WTC11 (cell line): Measurements from ENCODE around the gene XRCC2. TPM values are rescaled to one million over a fixed set of nuclear protein-coding genes. Genes with fewer than 3 reads are reported as not detected.

Experiments
- ATAC-seq: fragments of 200-7000 bp; cut with Tn5 transposase; 2 replicates; pipeline ENCODE4 v1.10.0; 2021; ENCODE audit warnings: mild to moderate bottlenecking, moderate library complexity
- CTCF ChIA-PET: fragments of 300-600 bp; sonication (Branson Sonifier 250); formaldehyde crosslinking; loops from one replicate; lab custom pipeline; 2021; ENCODE audit warnings: antibody characterized with exemption; lab: Charles Lee
- POLR2A ChIA-PET: fragments of 350-600 bp; sonication (Branson Sonifier 250); formaldehyde crosslinking; loops from one replicate; lab custom pipeline; 2021; ENCODE audit warnings: antibody characterized with exemption; lab: Charles Lee
- DNase-seq: peaks from one replicate; pipeline ENCODE4 v3.0.0; 2021; ENCODE audit warnings: low spot score
- H3K27ac Mint-ChIP-seq: 2 replicates; pipeline ENCODE4 v1.8.0; 2021; ENCODE audit warnings: mixed read lengths
- H3K27me3 Mint-ChIP-seq: 2 replicates; pipeline ENCODE4 v1.8.0; 2021; ENCODE audit warnings: low read depth, mild to moderate bottlenecking, moderate library complexity, mixed read lengths
- H3K36me3 Mint-ChIP-seq: 2 replicates; pipeline ENCODE4 v1.8.0; 2021; ENCODE audit warnings: mixed read lengths
- H3K4me1 Mint-ChIP-seq: 2 replicates; pipeline ENCODE4 v1.8.0; 2022; ENCODE audit warnings: mixed read lengths
- H3K4me3 Mint-ChIP-seq: 2 replicates; pipeline ENCODE4 v1.8.0; 2021; ENCODE audit warnings: mild to moderate bottlenecking, moderate library complexity, mixed read lengths
- H3K9me3 Mint-ChIP-seq: 2 replicates; pipeline ENCODE4 v1.8.0; 2021; ENCODE audit warnings: mixed read lengths
- ESRRA ChIP-seq: sonication (generic); formaldehyde crosslinking; IDR thresholded peaks from 2 replicates; pipeline ENCODE4 v1.8.1; 2022; ENCODE audit warnings: mild to moderate bottlenecking, missing genetic modification reagents, borderline replicate concordance
- GRHL2 ChIP-seq: fragments of 250-450 bp; sonication (Bioruptor Pico); IDR thresholded peaks from 2 replicates; pipeline ENCODE4 v1.8.0; 2022; ENCODE audit warnings: mild to moderate bottlenecking, moderate library complexity; ENCODE audit not compliant: insufficient replicate concordance, severe bottlenecking
- KAT7 ChIP-seq: sonication (generic); formaldehyde crosslinking; IDR thresholded peaks from 2 replicates; pipeline ENCODE4 v1.8.1; 2023; ENCODE audit warnings: missing genetic modification reagents, mild to moderate bottlenecking, borderline replicate concordance
- NFYB ChIP-seq: sonication (generic); formaldehyde crosslinking; conservative IDR thresholded peaks from 2 replicates; pipeline ENCODE4 v1.8.0; 2022; ENCODE audit warnings: low read depth, missing genetic modification reagents
- NR1H2 ChIP-seq: sonication (generic); formaldehyde crosslinking; IDR thresholded peaks from 2 replicates; pipeline ENCODE4 v1.9.0; 2021; ENCODE audit warnings: mild to moderate bottlenecking, moderate library complexity, missing genetic modification reagents
- NR2C2 ChIP-seq: sonication (generic); formaldehyde crosslinking; IDR thresholded peaks from 2 replicates; pipeline ENCODE4 v1.8.0; 2022; ENCODE audit warnings: mild to moderate bottlenecking, missing genetic modification reagents
- PREB ChIP-seq: sonication (generic); formaldehyde crosslinking; IDR thresholded peaks from 2 replicates; pipeline ENCODE4 v1.8.1; 2022; ENCODE audit warnings: mild to moderate bottlenecking, missing genetic modification reagents, moderate library complexity, borderline replicate concordance
- RELA ChIP-seq: sonication (generic); formaldehyde crosslinking; IDR thresholded peaks from 2 replicates; pipeline ENCODE4 v1.8.1; 2022; ENCODE audit warnings: missing genetic modification reagents, mild to moderate bottlenecking, borderline replicate concordance
- STAT6 ChIP-seq: sonication (generic); formaldehyde crosslinking; conservative IDR thresholded peaks from 2 replicates; pipeline ENCODE4 v1.8.1; 2023; ENCODE audit warnings: mild to moderate bottlenecking, low read depth, missing genetic modification reagents, moderate library complexity
- ZBTB21 ChIP-seq: sonication (generic); formaldehyde crosslinking; IDR thresholded peaks from 2 replicates; pipeline ENCODE4 v1.8.1; 2023; ENCODE audit warnings: mild to moderate bottlenecking, missing genetic modification reagents, borderline replicate concordance
- ZNF138 ChIP-seq: sonication (generic); formaldehyde crosslinking; conservative IDR thresholded peaks from 2 replicates; pipeline ENCODE4 v1.8.1; 2022; ENCODE audit warnings: mild to moderate bottlenecking, moderate library complexity, missing genetic modification reagents
- ZNF281 ChIP-seq: sonication (generic); formaldehyde crosslinking; IDR thresholded peaks from 2 replicates; pipeline ENCODE4 v1.8.0; 2023; ENCODE audit warnings: mild to moderate bottlenecking, missing genetic modification reagents
- ZSCAN18 ChIP-seq: fragments of 250-450 bp; sonication (Bioruptor Pico); IDR thresholded peaks from 2 replicates; pipeline ENCODE4 v2.1.2; 2022; ENCODE audit warnings: mild to moderate bottlenecking, moderate library complexity
- total RNA-seq: library from RNA; stranded (reverse); gene quantifications from 3 replicates; pipeline ENCODE4 v1.2.3, GENCODE V29; 2021
- TF ChIP-seq, protein P1 (sequence below): sonication (generic); formaldehyde crosslinking; IDR thresholded peaks from 2 replicates; pipeline ENCODE4 v1.8.0; 2022; ENCODE audit warnings: mild to moderate bottlenecking, missing genetic modification reagents
- TF ChIP-seq, protein P2 (sequence below): sonication (generic); formaldehyde crosslinking; IDR thresholded peaks from 2 replicates; pipeline ENCODE4 v1.8.0; 2022; ENCODE audit warnings: mild to moderate bottlenecking, missing genetic modification reagents

XRCC2 gene
- total RNA-seq, 1 experiment from 2014 or later = 25.4 TPM

DNA sequence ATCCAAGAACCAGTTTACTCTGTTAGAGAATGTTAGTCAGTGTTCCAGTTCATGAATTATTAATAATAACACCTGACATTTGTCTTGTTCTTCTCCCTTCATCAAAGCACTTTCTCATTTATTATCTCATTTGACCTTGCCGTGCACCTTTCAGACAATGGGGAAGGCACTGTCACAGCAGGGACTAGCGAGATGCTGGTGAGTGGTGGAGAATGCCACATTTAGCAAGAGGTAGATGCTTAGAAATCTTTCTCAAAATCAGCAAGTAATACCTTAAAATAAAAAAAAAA is 34.2 kb upstream of the XRCC2 start:
- CTCF ChIA-PET = interaction anchor here (1.1 kb wide), 1 partner anchor 11 kb away, joined by 5 read pairs; no protein-coding TSS in a partner anchor
- DNase-seq = no peak
- no peak overlapping the region for H3K4me3 Mint-ChIP-seq
- POLR2A ChIA-PET = no interaction called here
- ATAC-seq = no peak
- H3K4me1 Mint-ChIP-seq = peaks cover 9% of the 10 kb centered on the region
- peaks cover 5% of the 10 kb centered on the region for H3K36me3 Mint-ChIP-seq
- H3K27ac Mint-ChIP-seq = no peak overlapping the region
- TF ChIP-seq STAT6 (CRISPR knock-in tag) = no peak
- TF ChIP-seq ZNF138 (CRISPR knock-in tag) = no peak
- no peak for TF ChIP-seq NR2C2 (CRISPR knock-in tag)
- H3K9me3 Mint-ChIP-seq = peaks cover 4% of the 10 kb centered on the region
- no peaks in the 10 kb centered on the region; the same call in 1 of the 2 replicates for H3K27me3 Mint-ChIP-seq

DNA sequence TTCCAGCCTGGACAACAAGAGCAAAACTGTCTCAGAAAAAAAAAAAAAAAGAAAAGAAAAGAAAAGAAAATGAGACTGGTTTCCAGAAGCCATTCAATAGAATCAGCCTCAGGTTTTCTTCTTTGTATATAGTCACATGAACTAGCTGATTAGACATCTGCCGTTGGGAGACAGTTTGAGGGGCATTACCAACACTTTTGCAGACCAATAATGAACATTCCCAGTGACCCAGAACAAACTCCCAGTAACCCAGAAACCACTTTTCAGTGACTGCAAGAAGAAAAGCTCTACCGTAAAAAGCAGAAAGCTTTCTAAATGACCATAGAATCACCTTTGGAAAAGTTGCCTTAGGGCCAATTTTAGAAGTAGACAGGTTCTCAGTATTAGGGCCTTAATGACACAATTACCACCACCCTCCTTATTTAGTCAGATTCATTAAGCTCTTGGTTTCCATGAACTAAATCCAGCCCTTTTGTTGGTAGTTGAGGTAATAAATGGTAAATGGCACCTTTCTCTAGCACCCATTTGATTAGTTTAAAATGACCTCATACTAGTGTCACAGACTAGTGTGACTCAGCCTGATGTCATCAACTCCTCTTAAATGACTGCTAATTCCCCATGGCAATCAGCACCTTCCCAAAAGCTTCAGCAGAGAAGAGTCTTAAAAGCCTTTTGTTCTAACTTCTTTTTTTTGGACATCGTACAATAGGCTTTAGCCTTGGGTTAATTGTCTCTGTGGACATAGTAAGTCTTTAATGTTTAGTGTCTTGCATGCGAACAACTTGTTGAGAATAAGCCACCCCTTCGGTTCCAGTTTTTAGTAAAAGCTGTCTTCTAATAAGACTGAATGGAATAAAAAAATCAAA is 33.6 kb upstream of the XRCC2 start:
- ChIA-PET POLR2A (no interaction called here), CTCF (no interaction called here)
- TF ChIP-seq ZSCAN18 (no peak), KAT7 (CRISPR knock-in tag) (no peak), ZBTB21 (no peak), NFYB (CRISPR knock-in tag) (no peak), GRHL2 (CRISPR knock-in tag) (no peak), ZNF281 (CRISPR knock-in tag) (no peak), PREB (CRISPR knock-in tag) (no peak), ESRRA (CRISPR knock-in tag) (no peak), NR1H2 (CRISPR knock-in tag) (no peak), RELA (CRISPR knock-in tag) (no peak)
- TF ChIP-seq, protein P1, sequence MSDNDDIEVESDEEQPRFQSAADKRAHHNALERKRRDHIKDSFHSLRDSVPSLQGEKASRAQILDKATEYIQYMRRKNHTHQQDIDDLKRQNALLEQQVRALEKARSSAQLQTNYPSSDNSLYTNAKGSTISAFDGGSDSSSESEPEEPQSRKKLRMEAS (CRISPR knock-in tag) = no peak
- TF ChIP-seq, protein P2, sequence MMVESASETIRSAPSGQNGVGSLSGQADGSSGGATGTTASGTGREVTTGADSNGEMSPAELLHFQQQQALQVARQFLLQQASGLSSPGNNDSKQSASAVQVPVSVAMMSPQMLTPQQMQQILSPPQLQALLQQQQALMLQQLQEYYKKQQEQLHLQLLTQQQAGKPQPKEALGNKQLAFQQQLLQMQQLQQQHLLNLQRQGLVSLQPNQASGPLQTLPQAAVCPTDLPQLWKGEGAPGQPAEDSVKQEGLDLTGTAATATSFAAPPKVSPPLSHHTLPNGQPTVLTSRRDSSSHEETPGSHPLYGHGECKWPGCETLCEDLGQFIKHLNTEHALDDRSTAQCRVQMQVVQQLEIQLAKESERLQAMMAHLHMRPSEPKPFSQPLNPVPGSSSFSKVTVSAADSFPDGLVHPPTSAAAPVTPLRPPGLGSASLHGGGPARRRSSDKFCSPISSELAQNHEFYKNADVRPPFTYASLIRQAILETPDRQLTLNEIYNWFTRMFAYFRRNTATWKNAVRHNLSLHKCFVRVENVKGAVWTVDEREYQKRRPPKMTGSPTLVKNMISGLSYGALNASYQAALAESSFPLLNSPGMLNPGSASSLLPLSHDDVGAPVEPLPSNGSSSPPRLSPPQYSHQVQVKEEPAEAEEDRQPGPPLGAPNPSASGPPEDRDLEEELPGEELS (CRISPR knock-in tag) = no peak

More for the DNA sequence above, 33.6 kb upstream of the XRCC2 start:
- peaks cover 11% of the 10 kb centered on the region for H3K36me3 Mint-ChIP-seq
- no peaks in the 10 kb centered on the region; the same call in 1 of the 2 replicates for H3K27me3 Mint-ChIP-seq
- H3K4me1 Mint-ChIP-seq = peaks cover 10% of the 10 kb centered on the region
- DNase-seq (no peak), ATAC-seq (no peak)
- H3K27ac Mint-ChIP-seq = no peak overlapping the region
- peaks cover 10% of the 10 kb centered on the region for H3K9me3 Mint-ChIP-seq
- no peak overlapping the region for H3K4me3 Mint-ChIP-seq
